Sigmoid colon (tissue), 4 donors: Measurements from ENCODE around the gene HOXD13.

Source experiments
- CTCF ChIP-seq, 4 experiments: fragments of 450-650 bp in 3 of 4; fragments of 200-600 bp in 1 of 4; IDR thresholded peaks; one replicate each; pipeline ENCODE4 v1.5.1; 2016 to 2019; ENCODE audit warnings: antibody characterized with exemption in 4 of 4, mild to moderate bottlenecking in 3 of 4, moderate library complexity in 2 of 4
- EP300 ChIP-seq, 4 donors: sonication (generic); formaldehyde crosslinking; IDR thresholded peaks; one replicate each; pipeline ENCODE4 v1.6.1; 2017; ENCODE audit warnings: antibody characterized with exemption in 4 of 4
- POLR2A ChIP-seq, 2 donors: fragments of 450-650 bp; IDR thresholded peaks; one replicate each; pipeline ENCODE4 v1.6.1; 2016; ENCODE audit warnings: antibody characterized with exemption in 2 of 2, mild to moderate bottlenecking in 2 of 2, moderate library complexity in 2 of 2
- POLR2AphosphoS5 ChIP-seq, 4 donors: sonication (generic); formaldehyde crosslinking; IDR thresholded peaks; one replicate each; pipeline ENCODE4 v1.6.1; 2017; ENCODE audit warnings: antibody characterized with exemption in 4 of 4

- no peak for TF ChIP-seq CTCF (IDR thresholded peaks at IDR 0.05)
- no peak for TF ChIP-seq POLR2A (IDR thresholded peaks at IDR 0.05)
- TF ChIP-seq POLR2AphosphoS5 (IDR thresholded peaks at IDR 0.05) = peak; percentile 26 to 62 (median 44)
- no peak for TF ChIP-seq EP300 (IDR thresholded peaks at IDR 0.05)
Observed at GRCh38 chr2:176130147-176130956, 37.8 kb downstream of the HOXD13 start.
